ENCODE results near the gene CARD14. TPM values are rescaled to one million over a fixed set of nuclear protein-coding genes. Genes with fewer than 3 reads are reported as not detected.

Gene CARD14
- total and polyA plus RNA-seq, 2 of the 13 experiments (the other 11 are each of a cell fraction or from before 2014, with no cell fraction given): 0.11 TPM; not detected in 1

DNA sequence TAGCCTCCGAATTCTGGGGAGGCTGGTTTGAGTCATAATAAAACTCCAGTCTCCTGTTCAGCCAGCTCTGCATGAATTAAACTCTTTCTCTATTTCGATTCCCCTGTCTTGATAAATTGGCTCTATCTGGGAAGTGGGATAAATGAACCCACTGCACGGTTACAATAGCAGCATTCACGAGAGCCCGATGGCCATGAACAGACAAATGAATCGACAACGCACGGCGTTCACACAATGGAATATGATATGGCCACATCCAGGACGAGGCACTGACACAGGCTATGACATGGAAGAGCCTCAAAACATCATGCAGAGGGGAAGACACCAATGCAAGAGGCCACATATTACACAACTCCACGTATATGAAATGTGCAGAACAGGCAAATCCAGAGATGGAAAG lies 5.6 kb upstream of the CARD14 start (continued):
- TF ChIP-seq, protein P1, sequence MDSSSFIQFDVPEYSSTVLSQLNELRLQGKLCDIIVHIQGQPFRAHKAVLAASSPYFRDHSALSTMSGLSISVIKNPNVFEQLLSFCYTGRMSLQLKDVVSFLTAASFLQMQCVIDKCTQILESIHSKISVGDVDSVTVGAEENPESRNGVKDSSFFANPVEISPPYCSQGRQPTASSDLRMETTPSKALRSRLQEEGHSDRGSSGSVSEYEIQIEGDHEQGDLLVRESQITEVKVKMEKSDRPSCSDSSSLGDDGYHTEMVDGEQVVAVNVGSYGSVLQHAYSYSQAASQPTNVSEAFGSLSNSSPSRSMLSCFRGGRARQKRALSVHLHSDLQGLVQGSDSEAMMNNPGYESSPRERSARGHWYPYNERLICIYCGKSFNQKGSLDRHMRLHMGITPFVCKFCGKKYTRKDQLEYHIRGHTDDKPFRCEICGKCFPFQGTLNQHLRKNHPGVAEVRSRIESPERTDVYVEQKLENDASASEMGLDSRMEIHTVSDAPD (CRISPR knock-in tag; IDR thresholded peaks at IDR 0.05): no peak
- 0 out of 2 replicates have a peak, but pooled peaks have one; percentile 12 for TF ChIP-seq JUNB (CRISPR knock-in tag; IDR thresholded peaks at IDR 0.05; ENCODE audit: borderline replicate concordance)
- TF ChIP-seq, protein P2, sequence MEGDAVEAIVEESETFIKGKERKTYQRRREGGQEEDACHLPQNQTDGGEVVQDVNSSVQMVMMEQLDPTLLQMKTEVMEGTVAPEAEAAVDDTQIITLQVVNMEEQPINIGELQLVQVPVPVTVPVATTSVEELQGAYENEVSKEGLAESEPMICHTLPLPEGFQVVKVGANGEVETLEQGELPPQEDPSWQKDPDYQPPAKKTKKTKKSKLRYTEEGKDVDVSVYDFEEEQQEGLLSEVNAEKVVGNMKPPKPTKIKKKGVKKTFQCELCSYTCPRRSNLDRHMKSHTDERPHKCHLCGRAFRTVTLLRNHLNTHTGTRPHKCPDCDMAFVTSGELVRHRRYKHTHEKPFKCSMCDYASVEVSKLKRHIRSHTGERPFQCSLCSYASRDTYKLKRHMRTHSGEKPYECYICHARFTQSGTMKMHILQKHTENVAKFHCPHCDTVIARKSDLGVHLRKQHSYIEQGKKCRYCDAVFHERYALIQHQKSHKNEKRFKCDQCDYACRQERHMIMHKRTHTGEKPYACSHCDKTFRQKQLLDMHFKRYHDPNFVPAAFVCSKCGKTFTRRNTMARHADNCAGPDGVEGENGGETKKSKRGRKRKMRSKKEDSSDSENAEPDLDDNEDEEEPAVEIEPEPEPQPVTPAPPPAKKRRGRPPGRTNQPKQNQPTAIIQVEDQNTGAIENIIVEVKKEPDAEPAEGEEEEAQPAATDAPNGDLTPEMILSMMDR (CRISPR knock-in tag; IDR thresholded peaks at IDR 0.05): no peak
- TF ChIP-seq, protein P3, sequence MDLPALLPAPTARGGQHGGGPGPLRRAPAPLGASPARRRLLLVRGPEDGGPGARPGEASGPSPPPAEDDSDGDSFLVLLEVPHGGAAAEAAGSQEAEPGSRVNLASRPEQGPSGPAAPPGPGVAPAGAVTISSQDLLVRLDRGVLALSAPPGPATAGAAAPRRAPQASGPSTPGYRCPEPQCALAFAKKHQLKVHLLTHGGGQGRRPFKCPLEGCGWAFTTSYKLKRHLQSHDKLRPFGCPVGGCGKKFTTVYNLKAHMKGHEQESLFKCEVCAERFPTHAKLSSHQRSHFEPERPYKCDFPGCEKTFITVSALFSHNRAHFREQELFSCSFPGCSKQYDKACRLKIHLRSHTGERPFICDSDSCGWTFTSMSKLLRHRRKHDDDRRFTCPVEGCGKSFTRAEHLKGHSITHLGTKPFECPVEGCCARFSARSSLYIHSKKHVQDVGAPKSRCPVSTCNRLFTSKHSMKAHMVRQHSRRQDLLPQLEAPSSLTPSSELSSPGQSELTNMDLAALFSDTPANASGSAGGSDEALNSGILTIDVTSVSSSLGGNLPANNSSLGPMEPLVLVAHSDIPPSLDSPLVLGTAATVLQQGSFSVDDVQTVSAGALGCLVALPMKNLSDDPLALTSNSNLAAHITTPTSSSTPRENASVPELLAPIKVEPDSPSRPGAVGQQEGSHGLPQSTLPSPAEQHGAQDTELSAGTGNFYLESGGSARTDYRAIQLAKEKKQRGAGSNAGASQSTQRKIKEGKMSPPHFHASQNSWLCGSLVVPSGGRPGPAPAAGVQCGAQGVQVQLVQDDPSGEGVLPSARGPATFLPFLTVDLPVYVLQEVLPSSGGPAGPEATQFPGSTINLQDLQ (CRISPR knock-in tag; IDR thresholded peaks at IDR 0.05): no peak

DNA sequence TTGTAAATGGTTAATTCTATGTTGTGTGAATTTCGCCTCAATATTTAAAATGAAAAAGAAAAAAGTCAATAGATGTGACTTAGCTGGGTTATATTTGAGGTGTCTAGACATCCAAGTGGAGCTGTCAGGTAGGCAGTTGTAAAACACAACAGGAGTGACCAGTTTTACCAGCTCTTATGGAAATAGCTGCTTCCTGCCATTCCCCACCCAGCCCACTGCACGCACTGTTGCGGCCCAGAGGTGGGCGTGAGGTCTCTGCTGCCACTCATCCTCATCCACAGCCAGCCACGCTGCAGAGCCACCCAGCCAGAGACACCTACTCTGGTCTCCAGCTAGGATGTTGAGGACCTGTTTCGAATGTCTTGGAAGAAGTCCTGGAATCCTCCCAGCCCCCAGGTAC lies 3.4 kb upstream of the CARD14 start:
- DNase-seq (ENCODE audit: low spot score) (no peak), FAIRE-seq (no peak), ATAC-seq (peak; percentile 45; the same call in 2 of the 3 replicates)
- BruUV-seq (replicated peaks): no TSS peak
- Histone ChIP-seq H3K4me3 (replicated peaks in 1 of 3; ENCODE audit: insufficient read depth in 1 of 3, low read depth in 2 of 3, low read length in 3 of 3) (no peak overlapping the region), H2AFZ (ENCODE audit: low read length) (no peak overlapping the region), H3K79me2 (ENCODE audit: insufficient read depth, low read length) (no peaks in the 10 kb centered on the region), H3K36me3 (replicated peaks in 1 of 2; ENCODE audit: control insufficient read depth in 1 of 2, insufficient read depth in 2 of 2, low read length in 2 of 2) (no peaks in the 10 kb centered on the region), H3K4me2 (ENCODE audit: low read depth, low read length) (no peak overlapping the region), H3K4me1 (ENCODE audit: insufficient read depth, low read length) (no peaks in the 10 kb centered on the region), H3K9me3 (ENCODE audit: low read length) (no peaks in the 10 kb centered on the region), H3K9ac (ENCODE audit: insufficient read depth, low read depth, low read length) (no peak overlapping the region), H4K20me1 (ENCODE audit: insufficient read depth, low read length) (no peaks in the 10 kb centered on the region), H3K27me3 (ENCODE audit: control insufficient read depth in 1 of 2, insufficient read depth in 2 of 2, low read length in 2 of 2) (peaks cover 0 to 33% of the 10 kb centered on the region in 2 experiments; a peak in 3 of 5 replicates), H3K27ac (ENCODE audit: extremely low read length, insufficient read depth, low read length) (no peak overlapping the region)
- ChIA-PET POLR2A (no interaction called here), CTCF (ENCODE audit: low intra/inter-chr PET ratio, low total read pairs) (no interaction called here)
- in situ Hi-C loops (cut with HindIII; ENCODE audit: extremely low pct_ligation_motif_present, low pct_unique_long_range_greater_than_20kb) (no loop called here), intact Hi-C loops (cut with micrococcal nuclease; ENCODE audit: unreplicated experiment) (no loop called here)
- WGBS (ENCODE audit: low lambda C conversion rate): 11% methylated on average over 4 of the region's 6 CpGs
- TF ChIP-seq ZNF230 (CRISPR knock-in tag; IDR thresholded peaks at IDR 0.05) (no peak), ZNF496 (CRISPR knock-in tag; IDR thresholded peaks at IDR 0.05; ENCODE audit: insufficient replicate concordance) (no peak), NFE2L2 (IDR thresholded peaks at IDR 0.05; ENCODE audit: low read length) (no peak), ATF7-NPFF (CRISPR knock-in tag; IDR thresholded peaks at IDR 0.05; ENCODE audit: low read depth) (no peak), MIER3 (CRISPR knock-in tag; IDR thresholded peaks at IDR 0.05; ENCODE audit: borderline replicate concordance) (no peak), TAF1 (CRISPR knock-in tag; IDR thresholded peaks at IDR 0.05) (no peak), ZNF205 (CRISPR knock-in tag; IDR thresholded peaks at IDR 0.05) (no peak), NFRKB (IDR thresholded peaks at IDR 0.05) (no peak), ZFYVE20 (CRISPR knock-in tag; IDR thresholded peaks at IDR 0.05; ENCODE audit: borderline replicate concordance, low read depth) (no peak)
- TF ChIP-seq, protein P4, sequence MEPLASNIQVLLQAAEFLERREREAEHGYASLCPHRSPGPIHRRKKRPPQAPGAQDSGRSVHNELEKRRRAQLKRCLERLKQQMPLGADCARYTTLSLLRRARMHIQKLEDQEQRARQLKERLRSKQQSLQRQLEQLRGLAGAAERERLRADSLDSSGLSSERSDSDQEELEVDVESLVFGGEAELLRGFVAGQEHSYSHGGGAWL (CRISPR knock-in tag; IDR thresholded peaks at IDR 0.05): no peak
- TF ChIP-seq, protein P5, sequence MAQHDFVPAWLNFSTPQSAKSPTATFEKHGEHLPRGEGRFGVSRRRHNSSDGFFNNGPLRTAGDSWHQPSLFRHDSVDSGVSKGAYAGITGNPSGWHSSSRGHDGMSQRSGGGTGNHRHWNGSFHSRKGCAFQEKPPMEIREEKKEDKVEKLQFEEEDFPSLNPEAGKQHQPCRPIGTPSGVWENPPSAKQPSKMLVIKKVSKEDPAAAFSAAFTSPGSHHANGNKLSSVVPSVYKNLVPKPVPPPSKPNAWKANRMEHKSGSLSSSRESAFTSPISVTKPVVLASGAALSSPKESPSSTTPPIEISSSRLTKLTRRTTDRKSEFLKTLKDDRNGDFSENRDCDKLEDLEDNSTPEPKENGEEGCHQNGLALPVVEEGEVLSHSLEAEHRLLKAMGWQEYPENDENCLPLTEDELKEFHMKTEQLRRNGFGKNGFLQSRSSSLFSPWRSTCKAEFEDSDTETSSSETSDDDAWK (CRISPR knock-in tag; IDR thresholded peaks at IDR 0.05): no peak
